ENCODE measurements around the gene TP53.

DNA sequence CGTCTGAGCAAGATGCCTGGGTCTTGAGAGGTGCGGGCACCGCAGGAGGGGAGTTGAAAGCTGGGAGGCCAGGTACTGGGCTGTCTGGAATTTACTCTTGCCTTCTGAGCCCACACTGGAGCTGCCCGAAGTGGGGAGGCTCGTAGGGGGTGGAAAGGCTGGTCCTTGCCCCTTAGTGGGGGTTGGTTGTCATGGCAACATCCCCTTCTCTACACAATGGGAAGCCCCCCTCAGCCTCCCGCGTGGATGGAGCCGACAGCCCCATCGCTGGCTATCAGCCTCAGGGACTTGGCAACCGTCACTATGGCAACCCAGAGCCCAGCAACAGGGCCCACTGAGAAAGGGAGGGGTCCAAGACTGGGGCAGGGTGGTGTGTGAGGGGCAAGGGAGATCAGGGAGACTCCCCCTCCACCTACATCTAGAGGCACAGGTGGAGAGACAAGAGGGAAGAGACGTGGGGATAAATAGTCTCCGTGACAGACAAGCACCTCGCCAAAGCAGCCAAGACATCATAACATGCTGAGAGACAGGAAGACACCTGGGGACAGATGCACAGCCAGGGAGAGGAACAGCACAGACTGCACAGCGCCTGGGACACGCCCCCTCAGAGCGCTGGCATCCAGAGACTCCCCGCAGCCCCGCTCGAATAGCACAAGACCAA is 25.0 kb upstream of the TP53 start:
- TF ChIP-seq, protein P1, sequence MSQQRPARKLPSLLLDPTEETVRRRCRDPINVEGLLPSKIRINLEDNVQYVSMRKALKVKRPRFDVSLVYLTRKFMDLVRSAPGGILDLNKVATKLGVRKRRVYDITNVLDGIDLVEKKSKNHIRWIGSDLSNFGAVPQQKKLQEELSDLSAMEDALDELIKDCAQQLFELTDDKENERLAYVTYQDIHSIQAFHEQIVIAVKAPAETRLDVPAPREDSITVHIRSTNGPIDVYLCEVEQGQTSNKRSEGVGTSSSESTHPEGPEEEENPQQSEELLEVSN (IDR thresholded peaks at IDR 0.05; ENCODE audit: borderline replicate concordance in 1 of 2, extremely low read depth in 1 of 2, insufficient read depth in 1 of 2, insufficient read length in 1 of 2, low read depth in 1 of 2, low read length in 1 of 2, poor library complexity in 1 of 2, severe bottlenecking in 1 of 2) = no peak
- TF ChIP-seq ELF1 (tag; IDR thresholded peaks at IDR 0.05) = no peak
- no peak for TF ChIP-seq TCF15 (CRISPR knock-in tag; IDR thresholded peaks at IDR 0.05)
- no peak for TF ChIP-seq SAP30 (IDR thresholded peaks at IDR 0.05; ENCODE audit: borderline replicate concordance, insufficient read depth, low read depth, low read length, poor library complexity, severe bottlenecking)
- no peak for TF ChIP-seq SP1 (CRISPR knock-in tag; IDR thresholded peaks at IDR 0.05)
- no peak for TF ChIP-seq TAF1 (IDR thresholded peaks at IDR 0.05; ENCODE audit: control insufficient read depth, extremely low read depth, insufficient read depth, low read length, severe bottlenecking)
- TF ChIP-seq MAFK (IDR thresholded peaks at IDR 0.05; ENCODE audit: low read length) = no peak
- TF ChIP-seq YY1 (IDR thresholded peaks at IDR 0.05; ENCODE audit: borderline replicate concordance in 1 of 3, control insufficient read depth in 1 of 3, extremely low read depth in 1 of 3, insufficient read depth in 3 of 3, insufficient read length in 1 of 3, insufficient replicate concordance in 2 of 3, low read depth in 1 of 3, low read length in 2 of 3) = no peak
- TF ChIP-seq ZNF408 (CRISPR knock-in tag; IDR thresholded peaks at IDR 0.05; ENCODE audit: low read depth) = no peak
- no peak for TF ChIP-seq MTA3 (IDR thresholded peaks at IDR 0.05; ENCODE audit: borderline replicate concordance)
- no peak for TF ChIP-seq MYC (IDR thresholded peaks at IDR 0.05; ENCODE audit: low read depth, low read length)
- TF ChIP-seq MYC (CRISPR knock-in tag; IDR thresholded peaks at IDR 0.05; ENCODE audit: borderline replicate concordance, low read depth) = no peak
- no peak for TF ChIP-seq ZBTB7A (IDR thresholded peaks at IDR 0.05; ENCODE audit: borderline replicate concordance, control insufficient read depth, low read depth, low read length)
